ENCODE measurements around the gene HDGF. TPM values are rescaled to one million over a fixed set of nuclear protein-coding genes. Genes with fewer than 3 reads are reported as not detected.

The HDGF gene
- total and polyA plus RNA-seq, 9 of the 15 experiments (the other 6 are each of a cell fraction or from before 2014, with no cell fraction given), result 38.8 to 601 (median 400) TPM

DNA sequence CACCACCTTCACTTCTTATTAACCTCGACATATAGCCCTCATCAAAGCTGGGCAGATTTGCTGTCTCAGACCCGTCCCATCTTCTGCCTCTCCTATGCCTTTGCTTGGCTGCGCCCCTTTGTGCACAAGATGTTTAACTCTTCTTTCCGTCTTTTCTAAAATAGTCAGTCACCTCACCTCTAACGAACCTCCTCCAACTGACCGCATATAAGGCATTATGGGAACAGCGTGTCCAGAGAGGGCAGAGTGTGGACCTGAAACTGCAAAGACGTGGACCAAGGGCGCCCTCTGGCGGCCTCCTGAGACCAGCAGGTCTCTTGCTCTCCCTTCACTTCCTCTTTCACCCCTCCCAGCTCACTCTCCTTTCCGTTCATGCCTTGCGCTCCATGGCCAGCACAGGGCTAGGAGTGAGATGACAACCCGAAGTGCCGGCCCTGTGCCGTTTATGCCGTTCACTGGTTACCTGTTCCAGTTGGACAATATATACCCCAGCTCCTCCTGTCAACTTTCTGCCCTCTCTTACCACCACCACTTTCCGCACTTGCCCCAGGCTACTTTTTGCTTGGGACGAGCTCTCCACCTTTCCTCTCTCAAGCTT is 25.7 kb downstream of the HDGF start (continued):
- TF ChIP-seq, protein P1, sequence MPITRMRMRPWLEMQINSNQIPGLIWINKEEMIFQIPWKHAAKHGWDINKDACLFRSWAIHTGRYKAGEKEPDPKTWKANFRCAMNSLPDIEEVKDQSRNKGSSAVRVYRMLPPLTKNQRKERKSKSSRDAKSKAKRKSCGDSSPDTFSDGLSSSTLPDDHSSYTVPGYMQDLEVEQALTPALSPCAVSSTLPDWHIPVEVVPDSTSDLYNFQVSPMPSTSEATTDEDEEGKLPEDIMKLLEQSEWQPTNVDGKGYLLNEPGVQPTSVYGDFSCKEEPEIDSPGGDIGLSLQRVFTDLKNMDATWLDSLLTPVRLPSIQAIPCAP (CRISPR knock-in tag; IDR thresholded peaks at IDR 0.05; ENCODE audit: borderline replicate concordance), result no peak
- TF ChIP-seq PTRF (tag; IDR thresholded peaks at IDR 0.05), result no peak
- no peak for TF ChIP-seq GTF2A2 (tag; IDR thresholded peaks at IDR 0.05)
- peak in 1 of 2 experiments; percentile 68; a peak in 2 of 4 replicates for TF ChIP-seq RCOR1 (IDR thresholded peaks at IDR 0.05; ENCODE audit: borderline replicate concordance in 1 of 2, low read depth in 2 of 2, low read length in 2 of 2)
- no peak for TF ChIP-seq CHD4 (IDR thresholded peaks at IDR 0.05; ENCODE audit: insufficient read depth, insufficient replicate concordance, low read depth, low read length, poor library complexity, severe bottlenecking)
- TF ChIP-seq ZNF695 (CRISPR knock-in tag; IDR thresholded peaks at IDR 0.05), result no peak
- no peak for TF ChIP-seq POLR2AphosphoS2 (IDR thresholded peaks at IDR 0.05; ENCODE audit: low read length)
- TF ChIP-seq NFRKB (IDR thresholded peaks at IDR 0.05; ENCODE audit: low read depth), result no peak
- no peak for TF ChIP-seq KAT8 (IDR thresholded peaks at IDR 0.05; ENCODE audit: low read depth)
- TF ChIP-seq SRF (CRISPR knock-in tag; IDR thresholded peaks at IDR 0.05), result peak in 1 of 2 experiments; percentile 78; a peak in 2 of 4 replicates
- no peak for TF ChIP-seq SMARCC2 (IDR thresholded peaks at IDR 0.05; ENCODE audit: low read depth)
- TF ChIP-seq SPI1 (IDR thresholded peaks at IDR 0.05; ENCODE audit: borderline replicate concordance, low read depth, low read length), result peak; percentile 100
- TF ChIP-seq, protein P2, sequence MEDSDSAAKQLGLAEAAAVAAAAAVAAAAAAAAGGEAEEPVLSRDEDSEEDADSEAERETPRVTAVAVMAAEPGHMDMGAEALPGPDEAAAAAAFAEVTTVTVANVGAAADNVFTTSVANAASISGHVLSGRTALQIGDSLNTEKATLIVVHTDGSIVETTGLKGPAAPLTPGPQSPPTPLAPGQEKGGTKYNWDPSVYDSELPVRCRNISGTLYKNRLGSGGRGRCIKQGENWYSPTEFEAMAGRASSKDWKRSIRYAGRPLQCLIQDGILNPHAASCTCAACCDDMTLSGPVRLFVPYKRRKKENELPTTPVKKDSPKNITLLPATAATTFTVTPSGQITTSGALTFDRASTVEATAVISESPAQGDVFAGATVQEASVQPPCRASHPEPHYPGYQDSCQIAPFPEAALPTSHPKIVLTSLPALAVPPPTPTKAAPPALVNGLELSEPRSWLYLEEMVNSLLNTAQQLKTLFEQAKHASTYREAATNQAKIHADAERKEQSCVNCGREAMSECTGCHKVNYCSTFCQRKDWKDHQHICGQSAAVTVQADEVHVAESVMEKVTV (CRISPR knock-in tag; IDR thresholded peaks at IDR 0.05), result peak; percentile 79
- TF ChIP-seq ZNF778 (CRISPR knock-in tag; IDR thresholded peaks at IDR 0.05), result no peak
- no peak for TF ChIP-seq ZBED1 (IDR thresholded peaks at IDR 0.05)
- TF ChIP-seq, protein P3, sequence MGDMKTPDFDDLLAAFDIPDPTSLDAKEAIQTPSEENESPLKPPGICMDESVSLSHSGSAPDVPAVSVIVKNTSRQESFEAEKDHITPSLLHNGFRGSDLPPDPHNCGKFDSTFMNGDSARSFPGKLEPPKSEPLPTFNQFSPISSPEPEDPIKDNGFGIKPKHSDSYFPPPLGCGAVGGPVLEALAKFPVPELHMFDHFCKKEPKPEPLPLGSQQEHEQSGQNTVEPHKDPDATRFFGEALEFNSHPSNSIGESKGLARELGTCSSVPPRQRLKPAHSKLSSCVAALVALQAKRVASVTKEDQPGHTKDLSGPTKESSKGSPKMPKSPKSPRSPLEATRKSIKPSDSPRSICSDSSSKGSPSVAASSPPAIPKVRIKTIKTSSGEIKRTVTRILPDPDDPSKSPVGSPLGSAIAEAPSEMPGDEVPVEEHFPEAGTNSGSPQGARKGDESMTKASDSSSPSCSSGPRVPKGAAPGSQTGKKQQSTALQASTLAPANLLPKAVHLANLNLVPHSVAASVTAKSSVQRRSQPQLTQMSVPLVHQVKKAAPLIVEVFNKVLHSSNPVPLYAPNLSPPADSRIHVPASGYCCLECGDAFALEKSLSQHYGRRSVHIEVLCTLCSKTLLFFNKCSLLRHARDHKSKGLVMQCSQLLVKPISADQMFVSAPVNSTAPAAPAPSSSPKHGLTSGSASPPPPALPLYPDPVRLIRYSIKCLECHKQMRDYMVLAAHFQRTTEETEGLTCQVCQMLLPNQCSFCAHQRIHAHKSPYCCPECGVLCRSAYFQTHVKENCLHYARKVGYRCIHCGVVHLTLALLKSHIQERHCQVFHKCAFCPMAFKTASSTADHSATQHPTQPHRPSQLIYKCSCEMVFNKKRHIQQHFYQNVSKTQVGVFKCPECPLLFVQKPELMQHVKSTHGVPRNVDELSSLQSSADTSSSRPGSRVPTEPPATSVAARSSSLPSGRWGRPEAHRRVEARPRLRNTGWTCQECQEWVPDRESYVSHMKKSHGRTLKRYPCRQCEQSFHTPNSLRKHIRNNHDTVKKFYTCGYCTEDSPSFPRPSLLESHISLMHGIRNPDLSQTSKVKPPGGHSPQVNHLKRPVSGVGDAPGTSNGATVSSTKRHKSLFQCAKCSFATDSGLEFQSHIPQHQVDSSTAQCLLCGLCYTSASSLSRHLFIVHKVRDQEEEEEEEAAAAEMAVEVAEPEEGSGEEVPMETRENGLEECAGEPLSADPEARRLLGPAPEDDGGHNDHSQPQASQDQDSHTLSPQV (IDR thresholded peaks at IDR 0.05), result peak; percentile 90

Data from K562 (cell line).